Measurements from ENCODE around the gene RHD. TPM values are rescaled to one million over a fixed set of nuclear protein-coding genes. Genes with fewer than 3 reads are reported as not detected.
A peak's percentile ranks its signal among the peaks of the same experiment; 100 is the strongest.
"Not testable (repeated sequence)": the region's sequence is repeated elsewhere in the genome, so short reads cannot be mapped to it uniquely, and the experiment has no call there.

The RHD gene
- total RNA-seq, 2 experiments from 2014 or later, result 0.10 TPM; not detected in 1

- Mint-ChIP-seq H3K4me3 (no peak overlapping the region), H3K9me3 (ENCODE audit: insufficient read depth) (no peaks in the 10 kb centered on the region), H3K27me3 (ENCODE audit: low read depth) (no peaks in the 10 kb centered on the region), H3K36me3 (ENCODE audit: low read depth) (peaks cover 42% of the 10 kb centered on the region), H3K4me1 (ENCODE audit: low read depth) (peaks cover 33% of the 10 kb centered on the region), H3K27ac (no peak overlapping the region)
- no peak for DNase-seq
- no peak for ATAC-seq
- CTCF ChIA-PET, result no interaction called here
- POLR2A ChIA-PET, result no interaction called here
Observed at GRCh38 chr1:25342846-25343245, 70.5 kb downstream of the RHD start.

- Mint-ChIP-seq H3K4me1 (ENCODE audit: low read depth) (peaks cover 38% of the 10 kb centered on the region), H3K36me3 (ENCODE audit: low read depth) (peaks cover 47% of the 10 kb centered on the region), H3K9me3 (ENCODE audit: insufficient read depth) (no peaks in the 10 kb centered on the region), H3K4me3 (no peak overlapping the region), H3K27ac (no peak overlapping the region), H3K27me3 (ENCODE audit: low read depth) (no peaks in the 10 kb centered on the region)
- CTCF ChIA-PET, result no interaction called here
- ATAC-seq (no peak), DNase-seq (no peak)
- POLR2A ChIA-PET, result no interaction called here
Observed at GRCh38 chr1:25343872-25344271, 71.6 kb downstream of the RHD start.

- H3K27ac Mint-ChIP-seq, result no peak overlapping the region
- H3K4me1 Mint-ChIP-seq (ENCODE audit: low read depth), result peaks cover 19% of the 10 kb centered on the region
- no peak for DNase-seq
- ATAC-seq, result no peak
- no peaks in the 10 kb centered on the region for H3K27me3 Mint-ChIP-seq (ENCODE audit: low read depth)
- peaks cover 52% of the 10 kb centered on the region for H3K36me3 Mint-ChIP-seq (ENCODE audit: low read depth)
- CTCF ChIA-PET, result no interaction called here
- H3K4me3 Mint-ChIP-seq, result no peak overlapping the region
- POLR2A ChIA-PET, result interaction anchor here (0.9 kb wide), 1 partner anchor 9 kb away, joined by 5 read pairs; the partner anchor contains the start of gene TMEM50A
- no peaks in the 10 kb centered on the region for H3K9me3 Mint-ChIP-seq (ENCODE audit: insufficient read depth)
Observed at GRCh38 chr1:25347556-25347955, 75.2 kb downstream of the RHD start.

GRCh38 chr1:25349606-25350005 lies 77.3 kb downstream of the RHD start:
- Mint-ChIP-seq H3K4me3 (no peak overlapping the region), H3K27me3 (ENCODE audit: low read depth) (no peaks in the 10 kb centered on the region), H3K27ac (no peak overlapping the region), H3K4me1 (ENCODE audit: low read depth) (peaks cover 15% of the 10 kb centered on the region), H3K36me3 (ENCODE audit: low read depth) (peaks cover 48% of the 10 kb centered on the region), H3K9me3 (ENCODE audit: insufficient read depth) (no peaks in the 10 kb centered on the region)
- ChIA-PET CTCF (no interaction called here), POLR2A (no interaction called here)
- ATAC-seq (no peak), DNase-seq (no peak)

- DNase-seq (peak; percentile 44), ATAC-seq (peak; percentile 68)
- Mint-ChIP-seq H3K27me3 (ENCODE audit: low read depth) (no peaks in the 10 kb centered on the region), H3K27ac (peak overlapping the region; percentile 82), H3K4me1 (ENCODE audit: low read depth) (peaks cover 51% of the 10 kb centered on the region), H3K4me3 (peak overlapping the region; percentile 7), H3K9me3 (ENCODE audit: insufficient read depth) (no peaks in the 10 kb centered on the region), H3K36me3 (ENCODE audit: low read depth) (peaks cover 62% of the 10 kb centered on the region)
- POLR2A ChIA-PET, result interaction anchor here (0.5 kb wide), 1 partner anchor 192 kb away, joined by 3 read pairs; no protein-coding TSS in a partner anchor
- CTCF ChIA-PET, result no interaction called here
Observed at GRCh38 chr1:25355841-25356395, 83.6 kb downstream of the RHD start.

GRCh38 chr1:25356441-25356840 lies 84.1 kb downstream of the RHD start:
- no peak for DNase-seq
- Mint-ChIP-seq H3K27me3 (ENCODE audit: low read depth) (no peaks in the 10 kb centered on the region), H3K36me3 (ENCODE audit: low read depth) (peaks cover 66% of the 10 kb centered on the region), H3K4me1 (ENCODE audit: low read depth) (peaks cover 56% of the 10 kb centered on the region), H3K4me3 (peak overlapping the region; percentile 7), H3K27ac (peak overlapping the region; percentile 82), H3K9me3 (ENCODE audit: insufficient read depth) (no peaks in the 10 kb centered on the region)
- ATAC-seq, result peak; percentile 13
- CTCF ChIA-PET, result no interaction called here
- POLR2A ChIA-PET, result interaction anchor here (0.5 to 0.6 kb wide), 2 partner anchors 109 to 193 kb away, joined by 3 read pairs; partner anchors contain the start of gene RSRP1

GRCh38 chr1:25356848-25357247 lies 84.5 kb downstream of the RHD start:
- H3K27me3 Mint-ChIP-seq (ENCODE audit: low read depth), result no peaks in the 10 kb centered on the region
- DNase-seq (no peak), ATAC-seq (peak; percentile 2)
- peak overlapping the region; percentile 4 for H3K4me3 Mint-ChIP-seq
- POLR2A ChIA-PET, result interaction anchor here (0.6 kb wide), 1 partner anchor 109 kb away, joined by 3 read pairs; the partner anchor contains the start of gene RSRP1
- peaks cover 66% of the 10 kb centered on the region for H3K36me3 Mint-ChIP-seq (ENCODE audit: low read depth)
- H3K27ac Mint-ChIP-seq, result peak overlapping the region; percentile 84
- peaks cover 57% of the 10 kb centered on the region for H3K4me1 Mint-ChIP-seq (ENCODE audit: low read depth)
- CTCF ChIA-PET, result no interaction called here
- H3K9me3 Mint-ChIP-seq (ENCODE audit: insufficient read depth), result no peaks in the 10 kb centered on the region

- Mint-ChIP-seq H3K27me3 (ENCODE audit: low read depth) (no peaks in the 10 kb centered on the region), H3K9me3 (ENCODE audit: insufficient read depth) (no peaks in the 10 kb centered on the region), H3K36me3 (ENCODE audit: low read depth) (peaks cover 51% of the 10 kb centered on the region), H3K4me3 (no peak overlapping the region), H3K27ac (no peak overlapping the region), H3K4me1 (ENCODE audit: low read depth) (peaks cover 45% of the 10 kb centered on the region)
- POLR2A ChIA-PET, result interaction anchor here (0.6 kb wide), 1 partner anchor 28 kb away, joined by 3 read pairs; no protein-coding TSS in a partner anchor
- ATAC-seq (no peak), DNase-seq (no peak)
- CTCF ChIA-PET, result no interaction called here
Observed at GRCh38 chr1:25360596-25361581, 88.6 kb downstream of the RHD start.

GRCh38 chr1:25361901-25362300 lies 89.6 kb downstream of the RHD start:
- no peak for DNase-seq
- Mint-ChIP-seq H3K27me3 (ENCODE audit: low read depth) (no peaks in the 10 kb centered on the region), H3K36me3 (ENCODE audit: low read depth) (peaks cover 44% of the 10 kb centered on the region), H3K4me1 (ENCODE audit: low read depth) (peaks cover 35% of the 10 kb centered on the region), H3K4me3 (no peak overlapping the region), H3K27ac (peak overlapping the region; percentile 14), H3K9me3 (ENCODE audit: insufficient read depth) (no peaks in the 10 kb centered on the region)
- ChIA-PET POLR2A (interaction anchor here (0.6 kb wide), 1 partner anchor 27 kb away, joined by 3 read pairs; no protein-coding TSS in a partner anchor), CTCF (no interaction called here)
- ATAC-seq, result no peak

- H3K27me3 Mint-ChIP-seq (ENCODE audit: low read depth); POLR2A ChIA-PET; H3K4me3 Mint-ChIP-seq; H3K9me3 Mint-ChIP-seq (ENCODE audit: insufficient read depth); DNase-seq; H3K27ac Mint-ChIP-seq; CTCF ChIA-PET: not testable (repeated sequence)
- peaks cover 37% of the 10 kb centered on the region for H3K36me3 Mint-ChIP-seq (ENCODE audit: low read depth)
- peak; percentile 87 for ATAC-seq
- H3K4me1 Mint-ChIP-seq (ENCODE audit: low read depth), result peaks cover 26% of the 10 kb centered on the region
Observed at GRCh38 chr1:25362634-25363559, 90.6 kb downstream of the RHD start.

- no peaks in the 10 kb centered on the region for H3K9me3 Mint-ChIP-seq (ENCODE audit: insufficient read depth)
- ATAC-seq, result no peak
- DNase-seq, result no peak
- POLR2A ChIA-PET, result interaction anchor here (0.6 kb wide), 1 partner anchor 309 kb away, joined by 3 read pairs; no protein-coding TSS in a partner anchor
- no peak overlapping the region for H3K4me3 Mint-ChIP-seq
- H3K36me3 Mint-ChIP-seq (ENCODE audit: low read depth), result no peaks in the 10 kb centered on the region
- no peak overlapping the region for H3K27ac Mint-ChIP-seq
- no peaks in the 10 kb centered on the region for H3K27me3 Mint-ChIP-seq (ENCODE audit: low read depth)
- CTCF ChIA-PET, result interaction anchor here (1.6 kb wide), 1 partner anchor 10 kb away, joined by 3 read pairs; no protein-coding TSS in a partner anchor
- H3K4me1 Mint-ChIP-seq (ENCODE audit: low read depth), result no peaks in the 10 kb centered on the region
Observed at GRCh38 chr1:25369241-25369640, 96.9 kb downstream of the RHD start.
